Mucosa of rectum (tissue), 2 donors: Measurements from ENCODE around the gene FRMD5.

Experiments used
- H3K27ac ChIP-seq, 2 donors: one replicate each; pipeline ENCODE4 v1.7.0; 2013; ENCODE audit warnings: inconsistent platforms in 2 of 2, low read depth in 2 of 2, low read length in 2 of 2
- H3K27me3 ChIP-seq, 2 donors: one replicate each; pipeline ENCODE4 v1.7.0; 2013; ENCODE audit warnings: low read length in 2 of 2; ENCODE audit not compliant: control insufficient read depth in 2 of 2, insufficient read depth in 2 of 2
- H3K36me3 ChIP-seq, 2 donors: one replicate each; pipeline ENCODE4 v1.7.0; 2013; ENCODE audit warnings: low read length in 2 of 2; ENCODE audit not compliant: control insufficient read depth in 2 of 2, insufficient read depth in 2 of 2
- H3K4me1 ChIP-seq, 2 donors: one replicate each; pipeline ENCODE4 v1.7.0; 2013; ENCODE audit warnings: low read length in 2 of 2, mild to moderate bottlenecking in 1 of 2; ENCODE audit not compliant: control insufficient read depth in 2 of 2, insufficient read depth in 2 of 2
- H3K4me3 ChIP-seq, 2 donors: one replicate each; pipeline ENCODE4 v1.7.0; 2013; ENCODE audit warnings: low read length in 2 of 2
- H3K9ac ChIP-seq, 2 donors: one replicate each; pipeline ENCODE4 v1.7.0; 2013; ENCODE audit warnings: low read length in 2 of 2, low read depth in 1 of 2, mild to moderate bottlenecking in 1 of 2
- H3K9me3 ChIP-seq, 2 donors: one replicate each; pipeline ENCODE4 v1.7.0; 2013; ENCODE audit warnings: low read length in 2 of 2; ENCODE audit not compliant: control insufficient read depth in 2 of 2
- donor health status: healthy.
- donor health status: Normal muscosa, but diverticular disease.

FRMD5 gene

DNA sequence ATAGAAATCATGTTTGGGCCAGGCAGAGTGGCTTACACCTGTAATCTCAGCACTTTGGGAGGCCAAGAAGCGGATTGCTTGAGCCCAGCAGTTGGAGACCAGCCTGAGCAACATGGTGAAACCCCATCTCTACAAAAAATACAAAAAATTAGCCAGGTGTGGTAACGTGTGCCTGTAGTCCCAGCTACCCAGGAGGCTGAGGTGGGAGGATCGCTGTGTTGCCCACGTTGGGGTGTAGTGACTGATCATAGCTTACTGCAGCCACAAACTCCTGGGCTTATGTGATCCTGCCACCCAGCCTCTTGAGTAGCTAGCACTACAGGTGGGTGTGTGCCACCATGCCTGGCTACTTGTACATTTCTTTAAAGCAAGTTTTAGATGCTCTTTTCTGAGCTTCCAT lies 254.0 kb downstream of the FRMD5 start:
- no peak overlapping the region for H3K9ac ChIP-seq
- no peaks in the 10 kb centered on the region for H3K27me3 ChIP-seq
- no peaks in the 10 kb centered on the region for H3K36me3 ChIP-seq
- no peaks in the 10 kb centered on the region for H3K4me1 ChIP-seq
- H3K27ac ChIP-seq: no peak overlapping the region
- H3K4me3 ChIP-seq: no peak overlapping the region
- no peaks in the 10 kb centered on the region for H3K9me3 ChIP-seq

DNA sequence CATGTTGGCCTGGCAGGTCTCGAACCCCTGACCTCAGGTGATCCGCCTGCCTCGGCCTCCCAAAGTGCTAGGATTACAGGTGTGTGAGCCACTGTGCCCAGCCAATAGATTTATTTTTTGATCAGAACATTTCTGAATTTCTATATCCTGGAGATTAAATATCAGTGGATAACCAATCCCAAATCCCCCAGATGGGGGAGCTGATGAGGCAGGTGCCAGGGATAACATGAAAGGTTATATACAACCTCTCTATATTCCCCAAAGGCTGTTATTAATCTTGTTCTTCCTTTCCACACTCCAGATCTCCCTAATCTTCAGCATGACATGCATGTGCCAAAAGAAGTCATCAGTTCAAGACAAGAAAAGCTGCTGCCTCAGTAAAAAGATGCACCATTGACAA lies 256.0 kb downstream of the FRMD5 start:
- no peaks in the 10 kb centered on the region for H3K36me3 ChIP-seq
- H3K4me3 ChIP-seq: no peak overlapping the region
- H3K9ac ChIP-seq: no peak overlapping the region
- no peaks in the 10 kb centered on the region for H3K4me1 ChIP-seq
- H3K27ac ChIP-seq: no peak overlapping the region
- H3K27me3 ChIP-seq: no peaks in the 10 kb centered on the region
- no peaks in the 10 kb centered on the region for H3K9me3 ChIP-seq

- Histone ChIP-seq H3K9ac (no peak overlapping the region), H3K27ac (no peak overlapping the region), H3K4me3 (no peak overlapping the region), H3K27me3 (no peaks in the 10 kb centered on the region), H3K36me3 (no peaks in the 10 kb centered on the region), H3K9me3 (no peaks in the 10 kb centered on the region), H3K4me1 (no peaks in the 10 kb centered on the region)
These were observed 260.6 kb downstream of the FRMD5 start for GRCh38 chr15:43934480-43934879.

DNA sequence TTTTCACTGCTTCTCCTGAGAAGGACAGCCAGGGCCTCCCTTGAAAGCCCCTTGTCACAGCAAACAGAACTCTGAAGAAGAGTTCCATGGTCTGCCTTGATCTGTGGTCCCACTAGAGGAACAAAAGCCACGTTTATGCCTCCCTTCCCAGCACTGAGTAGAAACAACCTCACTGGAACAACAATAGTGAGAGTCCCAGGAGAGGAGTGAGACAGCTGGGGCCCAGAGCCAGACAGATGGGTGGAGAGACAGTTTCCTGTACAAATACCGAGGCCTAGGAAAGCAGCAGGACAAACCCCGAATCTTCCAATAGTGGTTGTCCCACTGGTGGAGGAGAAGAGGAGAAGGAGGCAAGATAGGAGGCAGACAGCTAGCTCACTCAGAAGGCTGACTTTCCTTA lies 262.2 kb downstream of the FRMD5 start:
- Histone ChIP-seq H3K9me3 (no peaks in the 10 kb centered on the region), H3K4me1 (no peaks in the 10 kb centered on the region), H3K9ac (no peak overlapping the region), H3K27me3 (no peaks in the 10 kb centered on the region), H3K27ac (no peak overlapping the region), H3K4me3 (no peak overlapping the region), H3K36me3 (no peaks in the 10 kb centered on the region)

GRCh38 chr15:43931790-43932435 lies 263.2 kb downstream of the FRMD5 start:
- Histone ChIP-seq H3K4me1 (no peaks in the 10 kb centered on the region), H3K4me3 (no peak overlapping the region), H3K27ac (no peak overlapping the region), H3K9ac (no peak overlapping the region), H3K36me3 (no peaks in the 10 kb centered on the region), H3K9me3 (no peaks in the 10 kb centered on the region), H3K27me3 (no peaks in the 10 kb centered on the region)

- H3K9ac ChIP-seq: no peak overlapping the region
- no peaks in the 10 kb centered on the region for H3K36me3 ChIP-seq
- no peak overlapping the region for H3K27ac ChIP-seq
- no peaks in the 10 kb centered on the region for H3K27me3 ChIP-seq
- H3K4me1 ChIP-seq: no peaks in the 10 kb centered on the region
- H3K4me3 ChIP-seq: no peak overlapping the region
- H3K9me3 ChIP-seq: no peaks in the 10 kb centered on the region
These were observed 264.0 kb downstream of the FRMD5 start for GRCh38 chr15:43931119-43931518.

GRCh38 chr15:43930556-43930955 lies 264.5 kb downstream of the FRMD5 start:
- no peaks in the 10 kb centered on the region for H3K9me3 ChIP-seq
- H3K36me3 ChIP-seq: no peaks in the 10 kb centered on the region
- no peak overlapping the region for H3K27ac ChIP-seq
- no peak overlapping the region for H3K4me3 ChIP-seq
- H3K4me1 ChIP-seq: no peaks in the 10 kb centered on the region
- no peak overlapping the region for H3K9ac ChIP-seq
- H3K27me3 ChIP-seq: no peaks in the 10 kb centered on the region

- Histone ChIP-seq H3K9ac (no peak overlapping the region), H3K9me3 (no peaks in the 10 kb centered on the region), H3K4me1 (no peaks in the 10 kb centered on the region), H3K27ac (no peak overlapping the region), H3K27me3 (no peaks in the 10 kb centered on the region), H3K4me3 (no peak overlapping the region), H3K36me3 (no peaks in the 10 kb centered on the region)
These were observed 265.0 kb downstream of the FRMD5 start for GRCh38 chr15:43930079-43930478.

GRCh38 chr15:43928152-43928551 lies 266.9 kb downstream of the FRMD5 start:
- Histone ChIP-seq H3K27ac (no peak overlapping the region), H3K9me3 (no peaks in the 10 kb centered on the region), H3K27me3 (no peaks in the 10 kb centered on the region), H3K4me1 (no peaks in the 10 kb centered on the region), H3K4me3 (no peak overlapping the region), H3K36me3 (no peaks in the 10 kb centered on the region), H3K9ac (no peak overlapping the region)

- Histone ChIP-seq H3K9me3 (no peaks in the 10 kb centered on the region), H3K27me3 (no peaks in the 10 kb centered on the region), H3K27ac (no peak overlapping the region), H3K36me3 (no peaks in the 10 kb centered on the region), H3K9ac (no peak overlapping the region), H3K4me1 (no peaks in the 10 kb centered on the region), H3K4me3 (no peak overlapping the region)
These were observed 267.9 kb downstream of the FRMD5 start for GRCh38 chr15:43927203-43927602.

GRCh38 chr15:43923553-43923952 lies 271.5 kb downstream of the FRMD5 start:
- no peak overlapping the region for H3K9ac ChIP-seq
- H3K4me3 ChIP-seq: no peak overlapping the region
- H3K36me3 ChIP-seq: no peaks in the 10 kb centered on the region
- H3K27me3 ChIP-seq: no peaks in the 10 kb centered on the region
- H3K9me3 ChIP-seq: no peaks in the 10 kb centered on the region
- H3K4me1 ChIP-seq: no peaks in the 10 kb centered on the region
- H3K27ac ChIP-seq: no peak overlapping the region
